G401 (cell line): Measurements from ENCODE around the gene TICAM1. TPM values are rescaled to one million over a fixed set of nuclear protein-coding genes. Genes with fewer than 3 reads are reported as not detected.
"Not testable (repeated sequence)": the region's sequence is repeated elsewhere in the genome, so short reads cannot be mapped to it uniquely, and the experiment has no call there.

Source experiments
- DNase-seq: peaks from one replicate; pipeline ENCODE4 v3.0.0-alpha.2; 2015; ENCODE audit warnings: low spot score
- in situ Hi-C: cut with HindIII; loops from 2 replicates; pipeline ENCODE4 v1.10.0; 2016; ENCODE audit warnings: low sequenced_read_pairs, mixed read lengths
- total RNA-seq: library from RNA; depleted of rRNA; stranded (reverse); fragments of >200 nt; shearing (Covaris generic); gene quantifications from 2 replicates; pipeline ENCODE4 v1.2.3, GENCODE V29; 2014; rRNA removed

The TICAM1 gene
- total RNA-seq, result not detected in 2 replicates

DNA sequence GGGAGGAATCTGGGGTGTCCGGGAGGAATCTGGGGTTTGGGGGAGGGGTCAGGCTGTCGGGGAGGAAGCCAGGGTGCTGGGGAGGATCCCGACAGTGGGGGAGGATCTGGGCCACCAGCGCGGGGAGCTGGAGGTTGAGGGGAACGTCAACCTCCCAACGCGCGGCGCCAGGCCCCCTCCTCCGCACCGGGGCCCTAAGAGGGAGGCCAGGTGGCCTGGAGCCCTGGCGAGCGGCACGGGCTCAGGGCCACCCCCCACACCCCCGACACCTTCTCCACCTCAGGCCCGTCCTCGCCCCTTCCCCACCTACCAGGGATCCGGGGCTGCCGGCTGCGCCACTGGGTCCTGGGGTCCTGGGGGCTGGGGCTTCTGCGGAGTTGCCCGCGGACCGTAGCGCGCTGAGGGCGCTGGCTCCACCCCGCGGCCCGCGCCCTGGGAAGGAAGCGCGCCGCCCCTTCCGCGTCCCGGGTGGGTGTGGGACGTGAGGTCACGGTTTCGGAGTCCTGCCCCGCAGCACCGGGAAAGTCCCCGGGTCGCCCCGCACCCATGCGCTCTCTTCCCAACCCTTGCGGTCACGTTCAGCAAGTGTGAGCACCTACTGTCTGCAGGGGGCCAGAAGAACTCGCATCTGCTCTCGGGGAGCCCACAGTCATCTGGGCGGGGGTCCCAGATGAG, at the start of gene TICAM1:
TICAM1 (minus strand) TSS at position 409 of the 675 bp plus-strand sequence. CDS start 13,335 bp downstream, outside the sequence.
- in situ Hi-C loops, result no loop called here
- DNase-seq, result no peak

DNA sequence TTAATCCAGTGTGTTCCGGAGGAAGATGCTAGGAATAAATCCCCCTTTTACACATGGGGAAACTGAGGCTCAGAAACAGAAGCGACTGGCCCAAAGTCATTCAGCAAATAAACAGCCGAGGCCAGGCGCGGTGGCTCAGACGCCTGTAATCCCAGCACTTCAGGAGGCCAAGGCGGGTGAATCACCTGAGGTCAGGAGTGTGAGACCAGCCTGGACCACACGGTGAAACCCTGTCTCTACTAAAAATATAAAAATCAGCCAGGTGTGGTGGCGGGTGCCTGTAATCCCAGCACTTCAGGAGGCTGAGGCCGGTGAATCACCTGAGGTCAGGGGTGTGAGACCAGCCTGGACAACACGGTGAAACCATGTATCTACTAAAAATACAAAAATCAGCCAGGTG, 47.5 kb upstream of the TICAM1 start:
- in situ Hi-C loops, result no loop called here
- DNase-seq, result no peak

GRCh38 chr19:4878491-4878968, 47.0 kb upstream of the TICAM1 start:
- DNase-seq, result no peak

DNA sequence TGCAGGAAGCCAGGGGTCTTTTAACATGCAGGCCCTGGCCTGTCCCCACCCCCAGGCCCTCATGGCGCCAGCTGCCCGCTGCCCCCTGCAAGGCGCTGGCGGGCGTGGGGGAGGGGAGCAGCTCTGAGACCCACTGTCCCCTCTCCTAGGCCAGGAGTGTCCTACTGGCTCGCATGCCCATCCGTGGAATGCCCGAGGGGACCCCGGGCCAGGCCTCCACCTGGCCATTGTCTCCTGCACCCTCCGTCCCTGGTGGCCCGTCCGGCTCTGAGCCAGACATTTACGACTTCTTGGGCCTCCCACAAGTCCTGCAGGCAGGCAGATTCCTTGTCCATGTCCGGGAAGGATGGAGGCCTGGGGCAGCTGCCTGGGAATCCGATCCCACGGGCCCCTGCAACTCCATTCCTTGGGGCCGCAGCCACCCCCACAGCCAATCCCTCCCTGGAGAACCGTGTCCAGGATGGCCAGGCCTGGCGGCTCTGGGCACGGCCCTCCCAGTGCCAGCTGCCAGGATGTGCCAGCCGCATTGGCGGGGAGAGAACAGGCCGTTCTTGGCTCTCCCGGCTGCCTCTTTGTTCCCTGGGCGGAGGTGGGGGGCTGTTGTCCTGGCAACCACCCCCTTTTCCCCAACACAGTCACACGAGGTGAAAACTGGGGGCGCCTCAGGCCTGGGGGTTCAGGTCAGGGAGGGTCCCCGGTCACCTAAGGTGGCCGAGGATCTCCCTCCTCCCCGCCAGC, 46.4 kb upstream of the TICAM1 start:
- in situ Hi-C loops, result no loop called here
- peak; percentile 34 for DNase-seq

More at GRCh38 chr19:4878491-4878968, 47.0 kb upstream of the TICAM1 start:
- in situ Hi-C loops, result no loop called here

DNA sequence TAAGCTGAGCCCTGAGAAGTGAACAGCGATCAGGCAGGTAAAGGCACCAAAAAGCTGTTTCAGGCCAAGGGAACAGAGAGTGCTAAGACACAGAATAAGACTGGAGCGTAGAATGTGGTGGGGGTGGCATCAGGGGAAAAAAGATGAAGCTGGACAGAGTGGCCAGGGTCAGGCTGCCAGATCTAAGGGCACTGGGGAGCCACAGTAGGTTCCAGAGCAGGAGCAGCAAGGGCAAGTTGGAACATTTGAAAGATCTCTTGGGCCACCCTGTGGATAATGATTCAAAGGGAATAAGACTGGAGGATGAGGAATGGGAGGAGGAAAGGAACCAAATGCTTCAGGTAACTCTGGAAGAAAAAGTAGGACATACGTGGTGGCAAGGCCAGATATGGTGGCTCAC, 42.4 kb upstream of the TICAM1 start:
- in situ Hi-C loops, result no loop called here

DNA sequence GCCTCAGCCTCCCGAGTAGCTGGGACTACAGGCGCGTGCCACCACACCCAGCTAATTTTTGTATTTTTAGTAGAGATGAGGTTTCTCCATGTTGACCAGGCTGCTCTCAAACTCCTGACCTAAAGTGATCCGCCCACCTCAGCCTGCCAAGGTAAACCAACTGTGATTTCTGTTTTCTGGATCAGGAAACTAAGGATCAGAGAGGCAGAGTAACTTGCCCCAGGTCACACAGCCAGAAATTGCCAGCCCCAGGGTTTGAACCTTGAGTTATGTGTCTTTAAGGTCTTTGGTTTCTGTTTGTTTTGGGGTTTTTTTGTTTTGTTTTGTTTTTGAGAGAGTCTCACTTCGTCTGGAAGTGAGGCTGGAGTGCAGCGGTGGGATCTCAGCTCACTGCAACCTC, 40.2 kb upstream of the TICAM1 start:
- in situ Hi-C loops, result no loop called here
- no peak for DNase-seq

More for the DNA sequence above, 42.4 kb upstream of the TICAM1 start:
- no peak for DNase-seq

DNA sequence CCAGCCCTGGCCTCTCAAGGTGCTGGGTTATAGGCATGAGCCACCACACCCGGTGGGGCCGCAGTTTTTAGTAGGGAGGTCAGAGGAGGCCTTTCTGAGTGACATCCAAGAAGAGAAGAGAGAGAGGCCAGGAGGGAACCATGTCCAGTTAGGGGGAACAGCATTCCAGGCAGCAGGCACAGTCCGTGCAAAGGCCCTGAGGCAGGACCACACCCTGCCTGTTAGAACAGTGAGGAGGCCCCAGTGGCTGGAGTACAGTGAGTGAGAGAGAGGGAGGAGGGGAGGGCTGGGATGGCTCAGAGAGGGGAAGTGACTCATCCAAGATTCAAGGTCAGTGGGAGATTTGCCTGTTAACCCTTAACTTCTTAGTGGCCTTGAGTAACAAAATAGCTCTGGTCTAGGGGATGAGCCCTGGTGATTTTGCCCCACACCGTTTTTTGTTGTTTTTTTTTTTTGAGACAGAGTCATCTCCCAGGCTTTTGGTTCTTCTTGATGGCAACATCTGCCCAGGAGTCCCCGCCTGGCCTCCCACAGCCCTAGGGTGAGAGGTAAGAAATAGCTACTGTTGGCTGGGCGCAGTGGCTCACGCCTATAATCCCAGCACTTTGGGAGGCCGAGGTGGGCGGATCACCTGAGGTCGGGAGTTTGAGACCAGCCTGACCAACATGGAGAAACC, 38.7 kb upstream of the TICAM1 start:
- no peak for DNase-seq
- in situ Hi-C loops, result no loop called here

DNA sequence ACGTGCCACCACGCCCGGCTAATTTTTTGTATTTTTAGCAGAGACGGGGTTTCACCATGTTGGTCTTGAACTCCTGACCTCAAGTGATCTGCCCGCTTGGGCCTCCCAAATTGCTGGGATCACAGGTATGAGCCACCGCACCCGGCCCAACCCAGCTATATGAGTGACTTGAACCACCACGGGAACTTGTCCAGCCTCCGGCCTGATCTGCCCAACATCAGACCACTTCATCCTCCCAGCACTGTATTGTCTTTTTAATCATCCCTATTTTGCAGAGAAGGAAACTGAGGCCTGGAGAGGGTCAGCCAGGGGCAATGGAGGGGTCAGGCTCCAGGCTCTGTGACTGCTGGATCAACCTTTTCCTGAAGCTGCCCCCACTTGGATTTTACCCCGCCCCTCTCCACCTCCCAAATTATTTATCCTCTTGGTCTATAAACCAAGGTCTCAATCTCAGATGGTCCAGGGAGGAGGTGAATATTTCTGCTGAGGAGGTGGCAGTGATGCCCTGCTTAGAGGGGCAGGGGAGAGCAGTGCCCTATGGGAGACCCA, 36.8 kb upstream of the TICAM1 start:
- no peak for DNase-seq
- in situ Hi-C loops, result no loop called here

DNA sequence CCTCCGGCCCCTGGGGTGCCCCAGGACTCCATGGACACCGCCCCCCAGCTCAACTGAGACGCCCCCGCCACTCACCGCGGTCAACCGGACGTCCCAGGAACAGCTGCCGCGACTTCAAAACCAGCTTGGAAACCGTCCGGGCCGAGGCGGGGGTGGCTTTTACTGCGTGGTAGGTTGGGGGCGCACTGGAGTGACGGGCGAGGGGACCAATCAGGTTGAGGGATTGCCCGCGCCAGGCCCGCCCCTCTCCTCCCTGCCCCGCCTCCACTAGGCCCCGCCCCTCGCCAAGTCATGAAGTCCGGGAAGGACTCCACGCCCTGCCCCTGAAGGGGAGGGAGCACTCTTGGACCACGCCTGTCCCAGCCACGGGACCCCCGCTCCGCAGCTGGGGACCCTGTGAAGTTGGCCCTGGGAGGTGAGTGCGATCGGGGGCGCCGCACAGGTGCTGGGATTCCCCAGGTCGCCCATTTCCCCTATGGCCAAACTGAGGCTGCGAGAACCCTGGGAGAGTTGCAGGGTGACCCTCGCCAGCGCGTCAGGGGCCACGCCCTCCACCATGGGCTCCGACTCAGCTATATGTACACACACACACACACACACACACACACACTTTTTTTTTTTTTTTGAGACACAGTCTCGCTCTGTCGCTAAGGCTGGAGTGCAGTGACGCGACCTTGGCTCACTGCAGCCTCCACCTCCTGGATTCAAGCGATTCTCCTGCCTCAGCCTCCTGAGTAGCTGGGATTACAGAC, 36.2 kb upstream of the TICAM1 start, which contains the start of gene PLIN3:
PLIN3 (minus strand) TSS at position 134 of the 752 bp plus-strand sequence. CDS start 6,273 bp downstream, outside the sequence.
- in situ Hi-C loops, result no loop called here
- peak; percentile 65 for DNase-seq

- DNase-seq, result no peak
- in situ Hi-C loops, result no loop called here
These were observed 35.3 kb upstream of the TICAM1 start for GRCh38 chr19:4866595-4867424.

- in situ Hi-C loops, result no loop called here
These were observed 29.6 kb upstream of the TICAM1 start for GRCh38 chr19:4861147-4861546.

GRCh38 chr19:4859697-4860096, 28.2 kb upstream of the TICAM1 start:
- in situ Hi-C loops, result no loop called here
- no peak for DNase-seq

More at GRCh38 chr19:4861147-4861546, 29.6 kb upstream of the TICAM1 start:
- no peak for DNase-seq

DNA sequence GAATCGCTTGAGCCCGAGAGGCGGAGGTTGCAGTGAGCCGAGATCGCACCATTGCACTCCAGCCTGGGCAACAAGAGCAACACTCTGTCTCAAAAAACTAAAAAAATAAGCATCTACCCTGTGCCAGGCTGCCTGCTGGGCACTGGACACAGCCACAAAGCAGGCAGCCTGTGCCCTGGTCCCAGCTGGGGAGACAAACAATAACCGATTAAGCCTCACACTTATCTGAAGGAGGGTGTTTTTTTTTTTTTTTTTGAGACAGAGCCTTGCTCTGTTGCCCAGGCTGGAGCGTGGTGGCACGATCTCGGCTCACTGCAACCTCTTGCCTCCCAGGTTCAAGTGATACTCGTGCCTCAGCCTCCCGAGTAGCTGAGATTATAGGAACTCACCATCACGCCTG, 25.0 kb upstream of the TICAM1 start:
- in situ Hi-C loops, DNase-seq: not testable (repeated sequence)

- in situ Hi-C loops, DNase-seq: not testable (repeated sequence)
These were observed 22.0 kb upstream of the TICAM1 start for GRCh38 chr19:4853506-4853905.

DNA sequence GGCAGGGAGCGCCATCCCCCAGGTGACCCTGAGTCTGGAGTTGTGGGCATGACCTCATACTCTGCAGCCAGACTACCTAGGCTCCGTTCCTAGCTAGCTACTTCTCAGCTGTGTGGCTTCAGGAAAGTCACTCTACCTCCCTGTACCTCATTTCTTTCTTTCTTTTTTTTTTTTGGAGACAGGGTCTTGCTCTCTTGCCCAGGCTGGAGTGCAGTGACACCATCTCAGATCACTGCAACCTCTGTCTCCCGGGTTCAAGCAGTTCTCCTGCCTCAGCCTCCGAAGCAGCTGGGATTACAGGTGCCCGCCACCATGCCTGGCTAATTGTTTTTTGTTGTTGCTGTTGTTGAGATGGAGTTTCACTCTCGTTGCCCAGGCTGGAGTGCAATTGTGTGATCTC, 21.0 kb upstream of the TICAM1 start:
- no peak for DNase-seq
- in situ Hi-C loops, result no loop called here

GRCh38 chr19:4851551-4852290, 20.2 kb upstream of the TICAM1 start:
- DNase-seq, result peak; percentile 56
- in situ Hi-C loops, result no loop called here

DNA sequence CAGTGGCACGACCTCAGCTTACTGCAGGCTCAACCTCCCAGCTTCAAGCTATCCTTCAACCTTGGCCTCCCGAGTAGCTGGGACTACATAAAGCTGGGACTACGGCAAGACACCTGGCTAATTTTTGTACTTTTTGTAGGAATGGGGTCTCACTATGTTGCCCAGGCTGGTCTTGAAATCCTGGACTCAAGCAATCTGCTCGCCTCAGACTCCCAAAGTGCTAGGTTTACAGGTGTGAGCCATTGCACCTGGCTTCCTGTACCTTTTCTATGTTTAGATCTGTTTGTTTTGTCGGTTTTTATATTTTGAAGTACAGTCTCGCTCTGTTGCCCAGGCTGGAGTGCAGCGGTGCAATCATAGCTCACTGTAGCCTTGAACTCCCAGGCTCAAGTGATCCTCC, 17.5 kb upstream of the TICAM1 start:
- in situ Hi-C loops, result no loop called here
- no peak for DNase-seq
